A549 treated with dexamethasone at 1 μM for 4 hours (cell line): ENCODE results near the gene IL3. TPM values are rescaled to one million over a fixed set of nuclear protein-coding genes. Genes with fewer than 3 reads are reported as not detected.

ENCODE experiments used
- total RNA-seq: library from RNA; stranded (reverse); fragments of 200-300 nt; extraction: Qiagen RNA extraction; gene quantifications from 5 replicates; pipeline ENCODE4 v1.2.3, GENCODE V29; 2022

Gene IL3
- total RNA-seq: not detected in 5 replicates

DNA sequence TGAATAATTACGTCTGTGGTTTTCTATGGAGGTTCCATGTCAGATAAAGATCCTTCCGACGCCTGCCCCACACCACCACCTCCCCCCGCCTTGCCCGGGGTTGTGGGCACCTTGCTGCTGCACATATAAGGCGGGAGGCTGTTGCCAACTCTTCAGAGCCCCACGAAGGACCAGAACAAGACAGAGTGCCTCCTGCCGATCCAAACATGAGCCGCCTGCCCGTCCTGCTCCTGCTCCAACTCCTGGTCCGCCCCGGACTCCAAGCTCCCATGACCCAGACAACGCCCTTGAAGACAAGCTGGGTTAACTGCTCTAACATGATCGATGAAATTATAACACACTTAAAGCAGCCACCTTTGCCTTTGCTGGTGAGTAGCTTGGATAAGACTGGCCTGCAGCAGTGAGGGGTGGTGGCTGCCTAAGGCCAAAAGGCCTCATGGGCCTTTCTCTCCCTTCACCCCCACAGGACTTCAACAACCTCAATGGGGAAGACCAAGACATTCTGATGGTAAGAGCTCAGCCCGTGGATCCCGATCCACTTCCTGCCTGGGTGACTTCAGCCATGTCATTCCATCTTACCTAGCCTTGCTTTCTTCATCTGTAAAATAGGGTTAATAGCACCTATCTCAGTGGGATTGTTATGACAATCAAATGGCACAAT, at the start of gene IL3:
Gene IL3, plus strand, starts transcription at position 155 of the 661 bp plus-strand sequence. Its CDS starts 52 bp downstream, at position 207.

GRCh38 chr5:132011622-132012343, 48.7 kb upstream of the IL3 start, which contains the start of gene ACSL6:
Gene ACSL6, minus strand, starts transcription at chr5:132011658. Its CDS starts 105 bp downstream, at chr5:132011553.

DNA sequence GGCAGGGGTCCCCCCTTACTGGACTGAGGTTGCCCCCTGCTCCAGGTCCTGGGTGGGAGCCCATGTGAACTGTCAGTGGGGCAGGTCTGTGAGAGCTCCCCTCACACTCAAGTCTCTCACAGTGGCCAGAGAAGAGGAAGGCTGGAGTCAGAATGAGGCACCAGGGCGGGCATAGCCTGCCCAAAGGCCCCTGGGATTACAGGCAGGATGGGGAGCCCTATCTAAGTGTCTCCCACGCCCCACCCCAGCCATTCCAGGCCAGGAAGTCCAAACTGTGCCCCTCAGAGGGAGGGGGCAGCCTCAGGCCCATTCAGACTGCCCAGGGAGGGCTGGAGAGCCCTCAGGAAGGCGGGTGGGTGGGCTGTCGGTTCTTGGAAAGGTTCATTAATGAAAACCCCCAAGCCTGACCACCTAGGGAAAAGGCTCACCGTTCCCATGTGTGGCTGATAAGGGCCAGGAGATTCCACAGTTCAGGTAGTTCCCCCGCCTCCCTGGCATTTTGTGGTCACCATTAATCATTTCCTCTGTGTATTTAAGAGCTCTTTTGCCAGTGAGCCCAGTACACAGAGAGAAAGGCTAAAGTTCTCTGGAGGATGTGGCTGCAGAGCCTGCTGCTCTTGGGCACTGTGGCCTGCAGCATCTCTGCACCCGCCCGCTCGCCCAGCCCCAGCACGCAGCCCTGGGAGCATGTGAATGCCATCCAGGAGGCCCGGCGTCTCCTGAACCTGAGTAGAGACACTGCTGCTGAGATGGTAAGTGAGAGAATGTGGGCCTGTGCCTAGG, 13.0 kb downstream of the IL3 start, which contains the start of gene CSF2:
Gene CSF2, plus strand, starts transcription at position 559 of the 783 bp plus-strand sequence. Its CDS starts 35 bp downstream, at position 594.

Other genes starting within 250 kb of the IL3 start
- gene MEIKIN, start 115.0 kb upstream of the IL3 start, total RNA-seq: not detected in 5 replicates
- 0.08 to 0.60 TPM (median 0.15 TPM) in 5 replicates for gene ACSL6, start 49.0 kb upstream of the IL3 start, total RNA-seq
- gene CSF2, start 13.1 kb downstream of the IL3 start, total RNA-seq: 0.14 to 0.21 TPM (median 0.16 TPM) in 3 of 5 replicates, not detected in the others
- 43.6 to 56.5 TPM (median 49.4 TPM) in 5 replicates for gene P4HA2, start 167.2 kb downstream of the IL3 start, total RNA-seq
- 0.59 to 1.5 TPM (median 1.0 TPM) in 5 replicates for gene PDLIM4, start 197.0 kb downstream of the IL3 start, total RNA-seq
- 4.8 to 6.3 TPM (median 5.4 TPM) in 5 replicates for gene SLC22A4, start 233.7 kb downstream of the IL3 start, total RNA-seq